Keratinocyte (primary cell): ENCODE results near the gene HS3ST1.

Source experiments
- EZH2 ChIP-seq: IDR thresholded peaks from one replicate; pipeline ENCODE4 v1.6.1; 2012; ENCODE audit warnings: inconsistent platforms, mild to moderate bottlenecking, low read length, moderate library complexity
- TF ChIP-seq, protein P1 (sequence below), 3 experiments: IDR thresholded peaks in 1 of 3; conservative IDR thresholded peaks in 1 of 3; optimal IDR thresholded peaks in 1 of 3; 2 replicates in 2 of 3; 3 replicates in 1 of 3; pipeline versions ENCODE3 to v1.5.1; 2011; ENCODE audit warnings: low read length in 3 of 3, mild to moderate bottlenecking in 3 of 3, moderate library complexity in 2 of 3, control low read depth in 1 of 3, inconsistent platforms in 1 of 3; ENCODE audit not compliant: insufficient read depth in 2 of 3; ENCODE audit errors: extremely low read depth in 1 of 3

DNA sequence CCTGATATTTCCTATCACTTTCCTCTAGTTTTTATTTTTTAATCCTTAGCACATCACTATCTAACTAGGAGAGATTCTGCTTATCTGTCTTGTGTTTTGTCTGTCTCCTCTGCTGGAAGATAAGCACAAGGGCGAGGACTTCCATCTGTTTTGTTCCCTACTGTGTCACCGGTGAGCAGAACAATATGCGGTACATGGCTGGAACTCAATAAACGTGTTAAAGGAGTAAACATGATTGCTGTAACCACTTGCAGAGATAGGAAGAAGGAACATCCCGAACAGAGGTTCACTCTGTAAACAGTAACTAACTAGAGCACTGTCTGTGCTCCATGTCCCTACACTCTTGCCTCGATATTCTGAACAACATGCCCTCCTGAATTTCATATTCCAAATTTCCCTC, 5.2 kb downstream of the HS3ST1 start:
- TF ChIP-seq, protein P1, sequence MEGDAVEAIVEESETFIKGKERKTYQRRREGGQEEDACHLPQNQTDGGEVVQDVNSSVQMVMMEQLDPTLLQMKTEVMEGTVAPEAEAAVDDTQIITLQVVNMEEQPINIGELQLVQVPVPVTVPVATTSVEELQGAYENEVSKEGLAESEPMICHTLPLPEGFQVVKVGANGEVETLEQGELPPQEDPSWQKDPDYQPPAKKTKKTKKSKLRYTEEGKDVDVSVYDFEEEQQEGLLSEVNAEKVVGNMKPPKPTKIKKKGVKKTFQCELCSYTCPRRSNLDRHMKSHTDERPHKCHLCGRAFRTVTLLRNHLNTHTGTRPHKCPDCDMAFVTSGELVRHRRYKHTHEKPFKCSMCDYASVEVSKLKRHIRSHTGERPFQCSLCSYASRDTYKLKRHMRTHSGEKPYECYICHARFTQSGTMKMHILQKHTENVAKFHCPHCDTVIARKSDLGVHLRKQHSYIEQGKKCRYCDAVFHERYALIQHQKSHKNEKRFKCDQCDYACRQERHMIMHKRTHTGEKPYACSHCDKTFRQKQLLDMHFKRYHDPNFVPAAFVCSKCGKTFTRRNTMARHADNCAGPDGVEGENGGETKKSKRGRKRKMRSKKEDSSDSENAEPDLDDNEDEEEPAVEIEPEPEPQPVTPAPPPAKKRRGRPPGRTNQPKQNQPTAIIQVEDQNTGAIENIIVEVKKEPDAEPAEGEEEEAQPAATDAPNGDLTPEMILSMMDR (optimal IDR thresholded peaks at IDR 0.05 in 1 of 3, IDR thresholded peaks at IDR 0.05 in 1 of 3, conservative IDR thresholded peaks at IDR 0.05 in 1 of 3; ENCODE audit: extremely low read depth in 1 of 3, insufficient read depth in 2 of 3, low read length in 3 of 3): no peak
- no peak for TF ChIP-seq EZH2
